Fibroblast of lung (primary cell): ENCODE measurements around the gene LSM12. TPM values are rescaled to one million over a fixed set of nuclear protein-coding genes. Genes with fewer than 3 reads are reported as not detected.

ENCODE experiments used
- polyA plus RNA-seq, 2 donors: library from polyadenylated mRNA; depleted of rRNA in 1 of 2; stranded (reverse) in 1 of 2; unstranded in 1 of 2; fragments of >200 nt; gene quantifications; 2 replicates each; pipeline ENCODE4 v1.2.1, GENCODE V29; 2011 to 2012; ENCODE audit warnings: missing spikeins in 1 of 2
- total RNA-seq: library from RNA; depleted of rRNA; stranded (reverse); fragments of >200 nt; gene quantifications from 2 replicates; pipeline ENCODE4 v1.2.1, GENCODE V29; 2014

The LSM12 gene
- total and polyA plus RNA-seq, 2 donors (not counting 1 experiment from before 2014, with no cell fraction given), result 25.6 to 79.3 TPM

Other genes starting within 250 kb of the LSM12 start
- 4.4 and 6.9 TPM in 2 replicates for gene MPP3, start 233.5 kb downstream of the LSM12 start, total RNA-seq
- gene MPP3, start 233.5 kb downstream of the LSM12 start, polyA plus RNA-seq, result 4.6 and 5.7 TPM in 2 replicates
- gene CD300LG, start 219.5 kb downstream of the LSM12 start, total RNA-seq, result not detected in 2 replicates
- gene CD300LG, start 219.5 kb downstream of the LSM12 start, polyA plus RNA-seq, result not detected in 2 replicates
- gene MPP2, start 159.1 kb downstream of the LSM12 start, total RNA-seq, result 1.3 and 2.1 TPM in 2 replicates
- gene MPP2, start 159.1 kb downstream of the LSM12 start, polyA plus RNA-seq, result 1.2 and 1.9 TPM in 2 replicates
- gene PPY, start 124.2 kb downstream of the LSM12 start, total RNA-seq, result not detected in 2 replicates
- gene PPY, start 124.2 kb downstream of the LSM12 start, polyA plus RNA-seq, result not detected in 2 replicates
- 0.33 TPM in 1 of 2 replicates, not detected in the other for gene PYY, start 112.7 kb downstream of the LSM12 start, total RNA-seq
- not detected in 2 replicates for gene PYY, start 112.7 kb downstream of the LSM12 start, polyA plus RNA-seq
- 3.3 and 7.4 TPM in 2 replicates for gene NAGS, start 62.0 kb downstream of the LSM12 start, total RNA-seq
- 0.58 and 0.95 TPM in 2 replicates for gene NAGS, start 62.0 kb downstream of the LSM12 start, polyA plus RNA-seq
- 99.4 and 107 TPM in 2 replicates for gene TMEM101, start 51.7 kb downstream of the LSM12 start, total RNA-seq
- gene TMEM101, start 51.7 kb downstream of the LSM12 start, polyA plus RNA-seq, result 26.0 and 32.3 TPM in 2 replicates
- gene G6PC3, start 4.1 kb upstream of the LSM12 start, total RNA-seq, result 12.3 and 40.0 TPM in 2 replicates
- gene G6PC3, start 4.1 kb upstream of the LSM12 start, polyA plus RNA-seq, result 76.1 and 113 TPM in 2 replicates
- gene HDAC5, start 57.0 kb upstream of the LSM12 start, total RNA-seq, result 66.8 and 125 TPM in 2 replicates
- gene HDAC5, start 57.0 kb upstream of the LSM12 start, polyA plus RNA-seq, result 31.3 and 35.1 TPM in 2 replicates
- 1.0 and 1.5 TPM in 2 replicates for gene HROB, start 75.3 kb upstream of the LSM12 start, total RNA-seq
- 1.8 and 4.7 TPM in 2 replicates for gene HROB, start 75.3 kb upstream of the LSM12 start, polyA plus RNA-seq
- gene ASB16, start 104.0 kb upstream of the LSM12 start, total RNA-seq, result under 0.01 and 0.17 TPM in 2 replicates
- 0.07 TPM in 1 of 2 replicates, not detected in the other for gene ASB16, start 104.0 kb upstream of the LSM12 start, polyA plus RNA-seq
- 36.2 and 45.4 TPM in 2 replicates for gene TMUB2, start 120.3 kb upstream of the LSM12 start, total RNA-seq
- 33.1 and 37.3 TPM in 2 replicates for gene TMUB2, start 120.3 kb upstream of the LSM12 start, polyA plus RNA-seq
- gene ATXN7L3, start 133.2 kb upstream of the LSM12 start, total RNA-seq, result 33.6 and 36.5 TPM in 2 replicates
- 31.8 and 34.8 TPM in 2 replicates for gene ATXN7L3, start 133.2 kb upstream of the LSM12 start, polyA plus RNA-seq
- gene UBTF, start 153.0 kb upstream of the LSM12 start, total RNA-seq, result 42.1 and 49.8 TPM in 2 replicates
- gene UBTF, start 153.0 kb upstream of the LSM12 start, polyA plus RNA-seq, result 25.1 and 34.3 TPM in 2 replicates
- gene SLC4A1, start 201.5 kb upstream of the LSM12 start, total RNA-seq, result not detected in 2 replicates
- gene SLC4A1, start 201.5 kb upstream of the LSM12 start, polyA plus RNA-seq, result not detected in 2 replicates
- gene RUNDC3A, start 241.9 kb upstream of the LSM12 start, total RNA-seq, result under 0.01 TPM in 1 of 2 replicates, not detected in the other
- gene RUNDC3A, start 241.9 kb upstream of the LSM12 start, polyA plus RNA-seq, result 0.05 TPM in 1 of 2 replicates, not detected in the other